Hepatocyte (in vitro differentiated cells): Measurements from ENCODE around the gene BCAR1.

Experiments used
- EZH2phosphoT487 ChIP-seq: fragments of 200-600 bp; sonication (generic); IDR thresholded peaks from one replicate; pipeline ENCODE4 v1.6.1; 2018; ENCODE audit warnings: antibody characterized with exemption, mild to moderate bottlenecking, low read depth, moderate library complexity; ENCODE audit not compliant: unreplicated experiment, severe bottlenecking
- TF ChIP-seq, protein P1 (sequence below): fragments of 200-600 bp; sonication (generic); IDR thresholded peaks from 2 replicates; pipeline ENCODE4 v1.5.1; 2016; ENCODE audit warnings: antibody characterized with exemption, mild to moderate bottlenecking; ENCODE audit not compliant: poor library complexity

DNA sequence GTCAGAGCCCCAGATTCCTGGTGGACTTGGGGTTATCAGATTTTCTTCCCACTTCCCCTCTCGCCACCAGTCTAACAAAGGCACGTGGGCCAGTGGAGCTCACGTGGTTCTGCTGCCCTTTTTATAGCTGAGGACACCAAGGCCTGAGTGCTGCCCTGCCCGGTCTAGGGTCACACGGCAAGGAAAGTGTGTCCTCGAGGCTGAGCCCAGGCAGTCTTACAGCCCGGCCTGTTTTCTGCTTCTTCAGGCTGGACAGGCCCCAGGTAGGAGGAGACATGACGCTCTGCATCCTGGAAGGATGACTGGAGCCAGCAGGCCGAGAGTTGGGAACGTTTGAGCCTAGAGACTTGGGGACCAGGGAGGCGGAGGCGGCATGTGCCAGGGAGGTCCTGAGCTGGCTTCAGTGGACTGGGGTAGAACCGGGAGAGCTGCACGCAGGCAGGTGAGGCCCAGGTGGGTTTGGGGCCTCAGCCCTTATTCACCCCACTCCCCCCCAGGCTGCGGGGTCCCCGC lies 29.1 kb downstream of the BCAR1 start:
- TF ChIP-seq, protein P1, sequence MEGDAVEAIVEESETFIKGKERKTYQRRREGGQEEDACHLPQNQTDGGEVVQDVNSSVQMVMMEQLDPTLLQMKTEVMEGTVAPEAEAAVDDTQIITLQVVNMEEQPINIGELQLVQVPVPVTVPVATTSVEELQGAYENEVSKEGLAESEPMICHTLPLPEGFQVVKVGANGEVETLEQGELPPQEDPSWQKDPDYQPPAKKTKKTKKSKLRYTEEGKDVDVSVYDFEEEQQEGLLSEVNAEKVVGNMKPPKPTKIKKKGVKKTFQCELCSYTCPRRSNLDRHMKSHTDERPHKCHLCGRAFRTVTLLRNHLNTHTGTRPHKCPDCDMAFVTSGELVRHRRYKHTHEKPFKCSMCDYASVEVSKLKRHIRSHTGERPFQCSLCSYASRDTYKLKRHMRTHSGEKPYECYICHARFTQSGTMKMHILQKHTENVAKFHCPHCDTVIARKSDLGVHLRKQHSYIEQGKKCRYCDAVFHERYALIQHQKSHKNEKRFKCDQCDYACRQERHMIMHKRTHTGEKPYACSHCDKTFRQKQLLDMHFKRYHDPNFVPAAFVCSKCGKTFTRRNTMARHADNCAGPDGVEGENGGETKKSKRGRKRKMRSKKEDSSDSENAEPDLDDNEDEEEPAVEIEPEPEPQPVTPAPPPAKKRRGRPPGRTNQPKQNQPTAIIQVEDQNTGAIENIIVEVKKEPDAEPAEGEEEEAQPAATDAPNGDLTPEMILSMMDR, result no peak
- TF ChIP-seq EZH2phosphoT487, result no peak
